ENCODE data around the gene TBC1D8. TPM values are rescaled to one million over a fixed set of nuclear protein-coding genes. Genes with fewer than 3 reads are reported as not detected.

TBC1D8 gene
- total RNA-seq, 1 experiment from 2014 or later: 51.7 TPM

- Mint-ChIP-seq H3K4me1 (peaks cover 17% of the 10 kb centered on the region), H3K4me3 (no peak overlapping the region), H3K9me3 (peaks cover 16% of the 10 kb centered on the region), H3K27me3 (ENCODE audit: low read depth) (no peaks in the 10 kb centered on the region), H3K36me3 (no peaks in the 10 kb centered on the region), H3K27ac (no peak overlapping the region)
- DNase-seq (ENCODE audit: low spot score): no peak
- TF ChIP-seq ZMAT4 (CRISPR knock-in tag; IDR thresholded peaks at IDR 0.05): no peak
- no peak for TF ChIP-seq CREB1 (CRISPR knock-in tag; IDR thresholded peaks at IDR 0.05)
- TF ChIP-seq AFF4 (CRISPR knock-in tag; IDR thresholded peaks at IDR 0.05; ENCODE audit: borderline replicate concordance): no peak
- no peak for TF ChIP-seq PREB (CRISPR knock-in tag; IDR thresholded peaks at IDR 0.05; ENCODE audit: borderline replicate concordance)
- TF ChIP-seq MLX (CRISPR knock-in tag; IDR thresholded peaks at IDR 0.05): no peak
- TF ChIP-seq E2F1 (CRISPR knock-in tag; IDR thresholded peaks at IDR 0.05): no peak
- no peak for TF ChIP-seq NFATC4 (CRISPR knock-in tag; IDR thresholded peaks at IDR 0.05)
- TF ChIP-seq IRF1 (CRISPR knock-in tag; IDR thresholded peaks at IDR 0.05): no peak
- TF ChIP-seq MXD4 (CRISPR knock-in tag; IDR thresholded peaks at IDR 0.05; ENCODE audit: borderline replicate concordance): no peak
- TF ChIP-seq SP1 (CRISPR knock-in tag; conservative IDR thresholded peaks at IDR 0.05): no peak
- no peak for TF ChIP-seq ZNF532 (CRISPR knock-in tag; IDR thresholded peaks at IDR 0.05; ENCODE audit: borderline replicate concordance)
- no peak for TF ChIP-seq RELA (CRISPR knock-in tag; IDR thresholded peaks at IDR 0.05; ENCODE audit: borderline replicate concordance)
- no peak for TF ChIP-seq E2F4 (CRISPR knock-in tag; IDR thresholded peaks at IDR 0.05; ENCODE audit: borderline replicate concordance, low read depth)
- TF ChIP-seq ELF4 (CRISPR knock-in tag; IDR thresholded peaks at IDR 0.05; ENCODE audit: low read depth): no peak
- TF ChIP-seq NFYB (CRISPR knock-in tag; conservative IDR thresholded peaks at IDR 0.05; ENCODE audit: low read depth): no peak
- no peak for TF ChIP-seq FOXK1 (CRISPR knock-in tag; IDR thresholded peaks at IDR 0.05)
- no peak for TF ChIP-seq ATF1 (CRISPR knock-in tag; IDR thresholded peaks at IDR 0.05)
- TF ChIP-seq CBFB (CRISPR knock-in tag; IDR thresholded peaks at IDR 0.05; ENCODE audit: low read depth): no peak
- no peak for TF ChIP-seq ATF6 (CRISPR knock-in tag; IDR thresholded peaks at IDR 0.05)
- ChIA-PET CTCF (interaction anchor here (0.6 to 6.3 kb wide), 4 partner anchors 12 to 75 kb away, joined by 3 to 74 read pairs (median 10); partner anchors contain the start of gene TBC1D8), POLR2A (no interaction called here)
- no peak for ATAC-seq
Measured at GRCh38 chr2:101193033-101193626, 41.9 kb upstream of the TBC1D8 start.
